Omental fat pad (tissue), 4 donors: ENCODE measurements around the gene ACVR1C. TPM values are rescaled to one million over a fixed set of nuclear protein-coding genes. Genes with fewer than 3 reads are reported as not detected.

Source experiments
- ATAC-seq: fragments of 150-250 bp; one replicate; pipeline ENCODE4 v1.9.1; 2016; ENCODE audit warnings: mild to moderate bottlenecking, moderate library complexity; ENCODE audit not compliant: low FRiP score
- DNase-seq: peaks from one replicate; pipeline ENCODE4 v3.0.0-alpha.2; 2019; ENCODE audit warnings: low spot score
- CTCF ChIP-seq, 3 donors: fragments of 450-650 bp; IDR thresholded peaks; one replicate each; pipeline ENCODE4 v1.5.1; 2016 to 2017; ENCODE audit warnings: antibody characterized with exemption in 3 of 3, mild to moderate bottlenecking in 3 of 3, moderate library complexity in 2 of 3
- total RNA-seq, 4 donors: library from RNA; depleted of rRNA; stranded (reverse); fragments of >200 nt; gene quantifications; one replicate each; pipeline ENCODE4 v1.1.0, GENCODE V29; 2016

The ACVR1C gene
- total RNA-seq, 4 donors from 2014 or later, result 12.5 to 118 (median 44.6) TPM

- TF ChIP-seq CTCF (IDR thresholded peaks at IDR 0.05), result no peak
- no peak for ATAC-seq
These were observed 69.6 kb downstream of the ACVR1C start for GRCh38 chr2:157559061-157559460.

GRCh38 chr2:157557770-157558169 lies 70.9 kb downstream of the ACVR1C start:
- ATAC-seq (no peak), DNase-seq (no peak)
- no peak for TF ChIP-seq CTCF (IDR thresholded peaks at IDR 0.05)

More at GRCh38 chr2:157559061-157559460, 69.6 kb downstream of the ACVR1C start:
- DNase-seq, result no peak

- DNase-seq (no peak), ATAC-seq (no peak)
- no peak for TF ChIP-seq CTCF (IDR thresholded peaks at IDR 0.05)
These were observed 88.6 kb downstream of the ACVR1C start for GRCh38 chr2:157540102-157540501.

GRCh38 chr2:157538064-157538463 lies 90.6 kb downstream of the ACVR1C start:
- no peak for TF ChIP-seq CTCF (IDR thresholded peaks at IDR 0.05)
- ATAC-seq (no peak), DNase-seq (no peak)

- DNase-seq (no peak), ATAC-seq (no peak)
- no peak for TF ChIP-seq CTCF (IDR thresholded peaks at IDR 0.05)
These were observed 91.8 kb downstream of the ACVR1C start for GRCh38 chr2:157536815-157537214.

GRCh38 chr2:157528963-157529751 lies 99.5 kb downstream of the ACVR1C start:
- no peak for TF ChIP-seq CTCF (IDR thresholded peaks at IDR 0.05)
- no peak for DNase-seq
- no peak for ATAC-seq

GRCh38 chr2:157526070-157526469 lies 102.6 kb downstream of the ACVR1C start:
- DNase-seq (no peak), ATAC-seq (no peak)
- TF ChIP-seq CTCF (IDR thresholded peaks at IDR 0.05), result no peak
